Activated CD4-positive, alpha-beta T cell treated with anti-CD3 and anti-CD28 coated beads, Interleukin-2, Interleukin-6, amounts not matched to agents 100 ng/mL and 50 ng/mL, durations not matched to agents 16 hours and 8 hours (primary cell): ENCODE results near the gene IL11RA.

Source experiments
- DNase-seq: peaks from one replicate; pipeline ENCODE4 v3.0.0-alpha.2; 2020

IL11RA gene

GRCh38 chr9:34654323-34655051, 2.5 kb downstream of the IL11RA start:
- no peak for DNase-seq

- no peak for DNase-seq
Observed at GRCh38 chr9:34655394-34655793, 3.4 kb downstream of the IL11RA start.

DNA sequence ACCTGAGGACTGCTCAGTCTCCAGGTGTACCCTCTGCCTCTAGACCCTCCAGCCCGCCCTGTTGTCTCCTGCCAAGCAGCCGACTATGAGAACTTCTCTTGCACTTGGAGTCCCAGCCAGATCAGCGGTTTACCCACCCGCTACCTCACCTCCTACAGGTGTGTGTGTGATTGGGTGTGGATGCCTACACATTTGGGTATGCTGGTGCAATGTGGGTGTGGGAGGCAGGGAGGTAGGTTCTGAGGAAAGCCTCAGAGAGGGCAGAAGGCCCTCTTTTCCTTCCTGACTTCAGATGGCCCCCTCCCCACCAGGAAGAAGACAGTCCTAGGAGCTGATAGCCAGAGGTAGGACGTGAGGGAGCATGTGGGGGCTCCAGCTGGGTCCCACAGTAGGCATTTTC, 5.0 kb downstream of the IL11RA start:
- DNase-seq = no peak

DNA sequence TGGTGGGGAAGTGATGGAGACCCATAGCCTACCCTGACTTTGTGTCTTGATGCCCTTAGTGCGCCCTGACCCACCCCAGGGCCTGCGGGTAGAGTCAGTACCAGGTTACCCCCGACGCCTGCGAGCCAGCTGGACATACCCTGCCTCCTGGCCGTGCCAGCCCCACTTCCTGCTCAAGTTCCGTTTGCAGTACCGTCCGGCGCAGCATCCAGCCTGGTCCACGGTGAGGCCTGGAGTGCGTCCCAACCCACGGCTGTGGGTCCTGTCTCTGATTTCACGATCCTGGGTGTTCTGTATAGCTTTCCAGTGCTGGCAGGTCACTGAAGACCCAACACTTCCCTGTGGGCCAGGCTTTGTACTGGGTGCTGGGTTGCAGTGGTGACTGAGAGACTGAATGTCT, 6.5 kb downstream of the IL11RA start:
- DNase-seq = no peak

GRCh38 chr9:34659592-34660253, 7.7 kb downstream of the IL11RA start:
- no peak for DNase-seq

DNA sequence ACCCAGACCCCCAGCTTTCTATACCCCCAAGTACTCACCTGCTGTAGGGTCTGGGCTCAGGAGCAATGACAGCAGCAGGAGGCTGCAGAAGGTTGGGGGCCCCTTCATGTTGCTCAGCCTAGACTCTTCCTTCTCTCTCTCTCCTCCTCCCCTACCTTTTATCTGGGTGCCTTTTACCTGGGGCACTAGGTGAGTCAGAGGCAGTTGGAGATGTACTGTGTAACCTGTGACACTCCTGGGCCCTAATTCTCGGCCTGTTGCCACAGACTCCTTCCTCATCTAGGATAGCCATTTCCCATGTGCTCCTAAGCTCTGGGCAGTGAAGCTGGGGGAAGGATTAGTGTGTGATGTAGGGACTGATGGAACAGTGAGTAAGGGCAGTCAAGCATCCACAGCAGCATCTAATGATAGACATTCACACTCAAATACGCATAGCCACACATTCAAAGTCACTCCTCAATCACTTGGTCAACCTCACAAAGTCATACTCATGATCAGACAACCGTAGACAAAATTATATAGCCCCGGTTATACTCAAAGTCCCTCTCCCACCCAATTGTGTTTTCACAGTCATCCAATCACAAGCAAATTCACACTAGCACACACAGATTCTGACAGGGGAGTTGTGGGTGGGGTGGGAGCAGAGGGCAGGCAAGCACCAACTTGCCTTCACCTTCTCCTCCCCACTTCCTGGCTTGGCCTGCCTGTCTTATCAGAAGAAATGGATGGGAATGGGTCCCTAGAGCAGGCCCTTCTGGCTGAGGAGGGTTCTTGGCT, 10.7 kb downstream of the IL11RA start, which contains the start of gene CCL27:
CCL27 (minus strand) TSS at position 132 of the 777 bp plus-strand sequence; CDS start at position 108, 24 bp downstream.
- no peak for DNase-seq

GRCh38 chr9:34663303-34663605, 11.3 kb downstream of the IL11RA start:
- no peak for DNase-seq

GRCh38 chr9:34664281-34665066, 12.5 kb downstream of the IL11RA start:
- DNase-seq = peak; percentile 78

- DNase-seq = no peak
Observed at GRCh38 chr9:34665067-34665380, 13.0 kb downstream of the IL11RA start.

DNA sequence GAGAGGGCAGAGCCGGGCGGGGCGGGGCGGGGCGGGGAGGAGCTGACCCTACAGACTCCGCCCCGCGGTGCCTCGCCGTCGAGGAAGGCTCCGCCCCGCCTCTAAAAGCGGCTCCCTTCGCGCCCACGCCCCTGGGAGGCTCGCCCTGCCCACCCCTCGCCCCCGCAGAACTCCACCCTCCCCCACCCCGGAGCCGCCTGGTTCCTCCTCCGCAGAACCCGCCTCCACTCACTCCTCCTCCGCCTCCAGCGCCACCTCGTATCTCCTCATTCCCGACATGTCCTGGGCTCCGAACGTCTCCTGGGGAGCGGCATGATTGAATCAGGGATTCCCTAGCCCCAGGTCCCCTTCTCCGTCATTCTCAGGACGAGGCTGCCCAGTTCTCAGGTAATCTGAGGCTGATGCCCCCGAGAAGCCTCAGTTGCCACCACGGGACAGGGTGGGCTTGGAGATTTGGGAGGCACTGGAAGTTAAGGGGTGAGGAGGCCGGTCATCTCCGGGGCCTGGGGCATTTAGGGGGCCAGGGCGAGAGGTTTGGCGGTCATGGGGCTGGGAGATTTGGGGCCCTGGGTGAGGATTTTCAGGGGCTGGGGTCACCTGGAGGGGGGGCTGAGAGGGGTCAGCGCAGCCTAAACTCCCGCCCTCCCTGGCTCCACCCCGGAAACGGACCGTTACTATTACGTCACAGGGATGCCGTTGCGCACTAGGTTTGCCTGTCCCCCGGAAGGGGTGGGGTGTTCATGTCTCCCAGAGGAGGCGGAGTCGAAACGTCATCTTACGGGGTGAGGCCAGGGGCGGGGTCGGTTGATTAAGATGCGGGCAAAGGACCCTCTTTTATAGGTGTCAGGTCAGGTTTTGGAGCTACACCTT, 13.6 kb downstream of the IL11RA start:
- peak; percentile 91 for DNase-seq

DNA sequence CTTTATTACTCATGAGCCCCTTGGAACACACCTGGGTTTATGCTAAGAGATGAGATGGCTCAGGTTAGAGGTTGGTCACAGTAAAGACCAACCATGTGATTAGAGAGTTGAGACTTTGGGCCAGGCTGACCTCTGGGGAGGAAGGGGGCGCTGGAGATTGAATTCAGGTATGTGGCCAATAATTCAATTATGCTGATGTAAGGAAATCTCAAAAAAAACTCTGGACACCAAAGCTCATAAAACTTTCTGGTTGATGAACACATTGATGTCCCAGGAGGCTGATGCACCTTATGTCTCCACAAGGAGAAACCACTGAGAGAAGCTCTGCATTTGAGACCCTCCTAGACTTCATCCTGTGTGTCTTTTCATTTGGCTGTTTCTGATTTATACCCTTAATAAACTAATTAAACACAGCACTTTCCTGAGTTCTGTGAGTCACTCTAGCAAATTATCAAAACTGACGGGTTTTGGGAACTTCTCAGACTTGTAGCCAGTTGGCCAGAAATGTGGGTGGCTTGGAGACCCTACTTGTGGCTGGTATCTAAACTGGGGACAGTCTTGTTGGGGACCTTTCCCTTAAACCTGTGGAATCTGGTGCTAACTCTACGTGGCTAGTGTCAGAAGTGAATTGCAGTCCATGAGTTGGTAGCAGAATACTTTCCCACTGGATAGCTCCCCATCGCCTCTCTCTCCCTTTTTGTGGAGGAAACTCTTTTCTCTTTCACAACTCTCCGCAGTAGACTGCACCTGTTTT, 18.0 kb downstream of the IL11RA start:
- no peak for DNase-seq

DNA sequence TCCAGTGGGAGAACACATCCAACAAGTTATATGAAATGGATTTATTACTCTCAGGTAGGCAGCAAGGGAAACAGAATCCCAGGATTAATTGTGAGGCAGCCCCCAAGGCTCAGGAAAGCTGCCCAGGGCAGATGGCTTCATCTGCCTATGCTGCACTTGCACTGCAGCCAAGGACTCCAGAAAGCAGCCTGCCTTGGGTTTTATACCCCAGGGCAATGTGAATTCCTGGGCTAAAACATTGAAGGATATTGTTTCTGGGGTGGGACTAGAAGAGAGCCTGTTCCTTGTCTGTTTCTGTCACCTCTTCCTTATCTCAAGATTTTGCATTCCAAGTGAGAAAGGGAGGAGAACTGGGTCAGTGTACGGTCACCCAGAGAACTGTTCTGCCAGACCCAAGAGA, 19.3 kb downstream of the IL11RA start:
- DNase-seq = no peak

DNA sequence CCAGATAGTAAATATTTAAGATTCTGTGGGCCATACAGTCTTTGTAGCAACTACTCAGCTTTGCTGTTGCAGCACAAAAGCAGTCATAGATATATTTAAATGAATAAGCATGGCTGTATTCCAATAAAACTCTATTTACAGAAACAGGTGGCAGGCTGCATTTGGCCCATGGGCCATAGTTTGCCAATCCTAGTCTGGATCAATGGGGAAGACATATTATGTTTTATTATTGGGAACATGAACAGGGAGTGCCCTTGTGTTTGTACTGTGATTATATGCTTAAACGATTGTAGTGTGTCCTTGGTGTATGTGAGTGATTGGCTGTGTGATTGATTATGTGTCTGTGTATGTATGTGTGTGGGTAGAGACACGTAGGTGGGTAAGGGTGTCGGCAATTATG, 22.5 kb downstream of the IL11RA start:
- DNase-seq = no peak

DNA sequence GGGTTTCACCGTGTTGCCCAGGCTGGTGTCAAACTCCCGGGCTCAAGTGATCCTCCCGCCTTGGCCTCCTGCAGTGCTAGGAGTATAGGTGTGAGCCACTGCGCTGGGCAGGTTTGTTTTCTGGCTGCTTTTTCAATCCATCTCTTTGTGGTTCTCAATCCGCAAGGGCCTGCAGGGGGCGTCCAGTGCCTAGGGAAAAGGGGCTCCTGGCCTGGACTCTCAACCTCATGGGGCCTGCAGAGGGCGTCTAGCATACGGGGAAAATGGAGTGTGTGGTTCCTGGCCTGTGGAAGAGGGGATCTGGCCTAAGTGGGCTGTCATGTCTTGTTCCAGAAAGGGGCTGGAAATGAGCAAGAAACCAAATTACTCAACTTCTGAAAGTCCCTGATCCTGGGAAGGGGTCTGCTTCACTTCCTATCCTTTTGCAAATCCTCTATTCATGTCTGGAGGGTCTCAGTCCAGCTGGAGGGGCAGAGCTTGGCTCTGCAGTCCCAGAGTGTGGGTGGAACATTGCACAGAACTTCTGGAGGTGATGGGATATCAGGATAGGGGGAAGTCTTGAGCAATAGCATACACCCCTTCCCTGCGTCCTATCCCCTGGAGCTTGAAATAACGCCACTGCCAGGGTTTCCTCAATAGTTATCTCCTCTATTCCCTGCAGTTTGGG, 23.2 kb downstream of the IL11RA start:
- DNase-seq = peak; percentile 68

- no peak for DNase-seq
Observed at GRCh38 chr9:34675869-34676268, 23.9 kb downstream of the IL11RA start.

- DNase-seq = peak; percentile 41
Observed at GRCh38 chr9:34684145-34684544, 32.2 kb downstream of the IL11RA start.

GRCh38 chr9:34684816-34685215, 32.8 kb downstream of the IL11RA start:
- DNase-seq = no peak

DNA sequence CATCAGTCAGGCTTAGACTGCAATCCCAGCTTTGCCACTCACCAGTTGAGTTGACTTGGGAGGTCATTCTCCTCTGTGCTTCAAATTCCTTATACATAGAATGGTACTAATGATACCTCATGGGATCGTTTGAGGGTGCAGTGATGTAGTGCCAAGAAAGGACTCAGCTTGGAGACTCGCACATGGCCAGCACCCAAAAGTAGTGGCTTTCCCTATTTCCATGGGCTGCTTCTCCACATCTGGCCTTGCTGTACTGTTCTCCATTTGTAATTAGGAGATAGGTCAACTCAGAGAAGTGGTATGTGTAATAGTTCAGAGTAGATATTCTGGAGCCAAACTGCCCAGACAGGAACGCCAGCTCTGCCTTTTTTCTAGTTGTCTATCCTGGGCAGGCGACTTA, 33.6 kb downstream of the IL11RA start:
- DNase-seq = no peak

GRCh38 chr9:34686231-34686630, 34.2 kb downstream of the IL11RA start:
- DNase-seq = no peak

DNA sequence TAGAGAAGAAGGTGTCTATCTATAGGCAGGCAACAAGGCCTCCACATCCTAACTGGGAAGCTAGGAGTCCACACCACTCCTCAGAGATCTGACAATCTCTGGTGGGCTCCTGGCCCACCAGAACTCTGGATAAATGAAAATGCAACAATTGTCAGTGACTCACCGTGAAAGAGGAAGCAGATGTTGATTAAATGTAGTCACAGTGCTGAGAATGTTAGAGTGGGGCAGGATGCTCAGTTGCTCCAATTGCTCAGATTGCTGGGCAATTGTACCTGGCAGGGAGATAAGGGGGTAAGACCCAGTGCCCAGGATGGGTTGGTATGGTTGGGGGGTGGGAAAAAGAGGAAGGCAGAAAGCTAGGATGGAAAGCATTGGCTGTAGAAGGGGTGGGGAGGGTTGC, 34.7 kb downstream of the IL11RA start:
- no peak for DNase-seq
